GM20431 (cell line): ENCODE measurements around the gene CSNK2A1.

Experiments used
- in situ Hi-C: fragments of 300-500 bp; cut with MseI, MboI; formaldehyde crosslinking; loops from one replicate; pipeline ENCODE4 v1.15.0; 2020; ENCODE audit warnings: low sequenced_read_pairs; ENCODE audit not compliant: unreplicated experiment

CSNK2A1 gene

GRCh38 chr20:436476-436875 is 107.1 kb downstream of the CSNK2A1 start:
- in situ Hi-C loops: no loop called here

GRCh38 chr20:435558-435957 is 108.0 kb downstream of the CSNK2A1 start:
- in situ Hi-C loops: no loop called here

- in situ Hi-C loops: no loop called here
Observed at GRCh38 chr20:434661-435419, 108.8 kb downstream of the CSNK2A1 start.

- in situ Hi-C loops: no loop called here
Observed at GRCh38 chr20:434221-434620, 109.4 kb downstream of the CSNK2A1 start.

GRCh38 chr20:433300-433975 is 110.2 kb downstream of the CSNK2A1 start:
- in situ Hi-C loops: no loop called here

GRCh38 chr20:432677-433299 is 110.8 kb downstream of the CSNK2A1 start:
- in situ Hi-C loops: no loop called here

- in situ Hi-C loops: no loop called here
Observed at GRCh38 chr20:432208-432607, 111.4 kb downstream of the CSNK2A1 start.

- in situ Hi-C loops: no loop called here
Observed at GRCh38 chr20:431012-431904, 112.3 kb downstream of the CSNK2A1 start.

- in situ Hi-C loops: no loop called here
Observed at GRCh38 chr20:430091-430999, 113.2 kb downstream of the CSNK2A1 start.

- in situ Hi-C loops: no loop called here
Observed at GRCh38 chr20:428658-429200, 114.9 kb downstream of the CSNK2A1 start.

GRCh38 chr20:427849-428657 is 115.5 kb downstream of the CSNK2A1 start:
- in situ Hi-C loops: no loop called here

GRCh38 chr20:427401-427800 is 116.2 kb downstream of the CSNK2A1 start:
- in situ Hi-C loops: no loop called here

- in situ Hi-C loops: no loop called here
Observed at GRCh38 chr20:426566-426965, 117.0 kb downstream of the CSNK2A1 start.
